GM21529 (cell line): ENCODE data around the gene MAMSTR.
"Not testable (repeated sequence)": the region's sequence is repeated elsewhere in the genome, so short reads cannot be mapped to it uniquely, and the experiment has no call there.

ENCODE experiments used
- ATAC-seq: cut with Tn5 transposase; IDR thresholded peaks from one replicate; pipeline ENCODE4 v1.9.1; 2021; ENCODE audit not compliant: unreplicated experiment

MAMSTR gene

GRCh38 chr19:48719263-48720171 lies at the start of gene MAMSTR:
Gene MAMSTR (minus strand): TSS chr19:48719725. CDS start chr19:48719031, 694 bp downstream.
- no peak for ATAC-seq

- no peak for ATAC-seq
Measured at GRCh38 chr19:48768994-48769713, 49.6 kb upstream of the MAMSTR start.

GRCh38 chr19:48768171-48768753 lies 48.7 kb upstream of the MAMSTR start:
- ATAC-seq: not testable (repeated sequence)

- ATAC-seq: not testable (repeated sequence)
Measured at GRCh38 chr19:48765816-48766215, 46.3 kb upstream of the MAMSTR start.

GRCh38 chr19:48760504-48761205 lies 41.1 kb upstream of the MAMSTR start:
- no peak for ATAC-seq

GRCh38 chr19:48757741-48758144 lies 38.2 kb upstream of the MAMSTR start:
- ATAC-seq: no peak

GRCh38 chr19:48757089-48757675 lies 37.7 kb upstream of the MAMSTR start:
- no peak for ATAC-seq

GRCh38 chr19:48756686-48757085 lies 37.2 kb upstream of the MAMSTR start:
- no peak for ATAC-seq

GRCh38 chr19:48756212-48756611 lies 36.7 kb upstream of the MAMSTR start:
- no peak for ATAC-seq

- no peak for ATAC-seq
Measured at GRCh38 chr19:48755787-48756186, 36.3 kb upstream of the MAMSTR start.

- no peak for ATAC-seq
Measured at GRCh38 chr19:48755084-48755641, 35.6 kb upstream of the MAMSTR start, which contains the start of gene FGF21. Gene FGF21 (plus strand): TSS chr19:48755524. CDS start chr19:48756237, 713 bp downstream.

GRCh38 chr19:48752496-48753365 lies 33.2 kb upstream of the MAMSTR start, which contains the start of gene FUT1:
Gene FUT1 (minus strand): TSS chr19:48752641. CDS start chr19:48751281, 1,360 bp downstream.
- no peak for ATAC-seq

- no peak for ATAC-seq
Measured at GRCh38 chr19:48751845-48752495, 32.4 kb upstream of the MAMSTR start.

GRCh38 chr19:48750771-48751504 lies 31.4 kb upstream of the MAMSTR start:
- no peak for ATAC-seq

GRCh38 chr19:48750351-48750750 lies 30.8 kb upstream of the MAMSTR start:
- ATAC-seq: no peak

- no peak for ATAC-seq
Measured at GRCh38 chr19:48749571-48750198, 30.2 kb upstream of the MAMSTR start.

GRCh38 chr19:48746738-48747575 lies 27.4 kb upstream of the MAMSTR start, which contains the start of gene IZUMO1:
Gene IZUMO1 (minus strand): TSS chr19:48746909. CDS start chr19:48745859, 1,050 bp downstream.
- ATAC-seq: no peak
